Embryonic facial prominence (tissue), 1 donor: Measurements from ENCODE around the gene TMEM11.
A peak's percentile ranks its signal among the peaks of the same experiment; 100 is the strongest.

Source experiments
- DNase-seq: peaks from one replicate; pipeline ENCODE4 v3.0.0-alpha.2; 2016; ENCODE audit errors: extremely low spot score

Gene TMEM11

DNA sequence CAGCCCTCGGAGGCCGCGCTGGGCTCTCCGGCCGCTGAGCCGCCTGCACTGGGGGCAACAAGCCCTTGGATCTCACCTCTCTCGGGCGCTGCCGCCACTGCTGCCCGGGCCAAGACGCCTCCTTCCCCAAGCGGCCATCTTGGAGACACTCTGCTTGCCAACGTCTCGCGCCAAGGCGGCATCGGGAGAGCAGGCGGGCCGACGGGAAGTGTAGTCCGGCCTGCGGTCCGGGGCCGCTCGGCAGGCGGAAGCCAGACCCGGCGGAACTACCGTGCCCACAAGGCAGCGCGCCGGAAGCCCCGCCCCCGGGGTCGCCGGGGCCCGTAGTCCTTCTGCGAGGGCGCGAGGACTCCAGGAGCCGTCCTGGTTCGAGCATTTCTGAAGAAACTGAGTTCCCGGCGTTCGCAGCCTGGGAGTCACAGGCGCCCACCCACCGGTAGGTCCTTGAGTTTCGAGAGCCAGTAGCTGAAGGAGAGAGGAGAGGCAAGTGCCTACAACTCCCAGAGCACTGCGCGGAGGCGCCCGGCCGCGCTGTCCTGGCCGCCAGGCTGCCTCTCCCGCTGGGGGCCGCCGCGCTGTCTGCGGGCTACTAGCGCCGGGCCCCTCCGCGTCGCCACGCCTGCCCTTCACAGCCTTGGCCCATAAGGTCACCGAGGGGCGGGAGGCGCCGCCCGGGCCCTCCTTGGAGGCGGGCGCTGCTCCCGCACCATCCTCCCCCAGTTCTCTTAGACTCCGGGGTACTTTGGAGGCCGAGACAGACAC, at the start of gene TMEM11:
Gene TMEM11, minus strand, starts transcription at position 147 of the 762 bp plus-strand sequence. Its CDS starts 9 bp downstream, at position 138.
- DNase-seq, result peak; percentile 95

GRCh38 chr17:21263376-21263775, 49.4 kb upstream of the TMEM11 start:
- no peak for DNase-seq

DNA sequence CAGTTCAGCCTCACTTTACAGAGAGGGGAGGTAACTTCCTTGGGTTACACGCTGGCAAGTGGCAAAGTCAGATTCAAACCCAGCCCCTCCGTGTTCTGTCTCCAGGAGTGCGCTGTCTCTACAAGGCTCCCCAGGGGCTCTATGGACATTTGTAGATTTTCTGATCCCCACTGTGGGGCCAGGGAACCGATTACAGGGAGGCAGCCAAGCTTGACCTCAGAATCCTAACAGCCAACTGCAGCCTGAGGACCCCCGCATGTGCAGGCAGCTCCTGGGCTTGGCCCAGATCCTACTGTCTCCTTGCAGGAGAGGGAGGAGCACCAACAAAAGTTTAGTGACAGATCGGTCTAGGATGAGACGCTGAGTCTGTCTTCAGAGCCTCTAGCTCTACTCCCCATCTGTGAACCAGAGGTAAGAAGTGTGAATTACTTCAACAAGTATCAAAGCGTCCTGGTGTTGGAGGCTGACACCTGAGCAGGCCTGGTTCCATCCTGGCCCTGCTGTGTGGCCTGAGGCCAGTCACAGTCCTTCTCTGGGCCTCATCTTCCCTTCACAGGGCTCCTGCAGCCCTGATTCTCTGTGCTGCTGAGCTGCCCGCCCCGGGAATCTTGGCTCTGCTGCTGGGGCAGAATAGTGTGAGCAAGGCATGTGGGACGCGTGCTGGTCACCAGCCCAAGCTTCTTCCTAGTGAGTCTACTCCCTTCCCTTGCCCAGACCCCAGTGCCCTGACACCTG, 48.5 kb upstream of the TMEM11 start:
- no peak for DNase-seq

DNA sequence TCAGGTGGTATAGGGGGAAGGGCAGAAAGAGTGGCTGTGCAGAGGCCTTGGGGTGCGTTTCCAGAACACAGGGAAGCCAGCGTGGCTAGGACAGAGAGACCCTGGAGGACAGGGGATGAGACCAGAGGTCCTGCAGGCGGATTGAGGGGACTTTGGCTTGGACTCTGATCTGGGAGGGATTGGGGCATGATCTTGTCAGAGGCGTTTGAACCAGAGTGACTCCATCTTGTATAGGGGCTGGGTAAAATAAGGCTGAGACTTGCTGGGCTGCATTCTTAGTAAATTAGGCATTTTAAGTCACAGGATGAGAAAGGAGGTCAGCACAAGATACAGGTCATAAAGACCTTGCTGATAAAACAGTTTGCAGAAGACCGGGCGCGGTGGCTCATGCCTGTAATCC, 44.6 kb upstream of the TMEM11 start:
- no peak for DNase-seq

GRCh38 chr17:21253646-21254441, 39.9 kb upstream of the TMEM11 start:
- DNase-seq, result no peak

DNA sequence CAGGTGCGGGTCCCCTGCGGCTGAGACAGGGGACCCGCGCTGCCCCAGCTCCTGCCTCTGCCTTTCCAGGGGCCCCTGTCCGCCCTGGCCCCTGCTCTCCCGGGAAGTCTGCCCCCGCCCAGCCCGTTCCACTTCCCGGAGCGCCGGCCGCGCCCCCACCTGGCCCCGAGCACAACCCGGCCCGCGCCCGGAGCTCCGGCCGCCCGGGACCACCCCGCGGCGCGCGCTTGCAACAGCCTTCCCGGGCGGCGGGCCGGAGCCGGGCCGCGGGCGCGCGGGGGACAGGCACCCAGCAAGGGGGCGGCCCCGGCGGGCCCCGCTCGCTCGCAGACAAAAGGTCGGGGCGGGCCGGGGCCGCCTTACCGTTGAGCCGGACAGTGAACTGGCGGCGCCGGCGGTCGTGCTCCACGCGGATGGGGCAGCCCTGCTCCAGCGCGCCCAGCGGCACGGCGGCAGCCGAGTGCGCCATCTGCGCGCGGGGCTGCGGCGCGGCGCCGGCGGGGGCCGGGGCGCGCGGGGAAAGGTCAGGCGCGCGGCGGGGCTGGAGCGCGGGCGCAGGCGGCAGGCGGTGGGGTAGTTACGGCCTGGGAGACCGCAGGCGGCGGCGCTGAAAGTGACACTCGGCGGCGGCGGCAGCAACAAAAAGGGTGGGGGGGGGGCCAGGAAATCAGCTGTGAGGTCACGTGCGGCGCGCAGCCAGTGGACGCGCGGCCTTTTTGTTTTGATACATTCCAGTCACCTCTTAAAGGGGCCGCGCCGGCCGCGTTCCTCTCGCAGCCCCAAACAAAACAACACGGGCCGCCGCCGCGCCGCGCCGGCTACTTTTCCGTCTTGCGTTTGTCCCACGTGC, 39.1 kb upstream of the TMEM11 start, which contains the start of gene NATD1:
Gene NATD1, minus strand, starts transcription at position 615 of the 850 bp plus-strand sequence. Its CDS starts 146 bp downstream, at position 469.
- DNase-seq, result peak; percentile 74

- DNase-seq, result no peak
These were observed 38.4 kb upstream of the TMEM11 start for GRCh38 chr17:21252289-21252795.

DNA sequence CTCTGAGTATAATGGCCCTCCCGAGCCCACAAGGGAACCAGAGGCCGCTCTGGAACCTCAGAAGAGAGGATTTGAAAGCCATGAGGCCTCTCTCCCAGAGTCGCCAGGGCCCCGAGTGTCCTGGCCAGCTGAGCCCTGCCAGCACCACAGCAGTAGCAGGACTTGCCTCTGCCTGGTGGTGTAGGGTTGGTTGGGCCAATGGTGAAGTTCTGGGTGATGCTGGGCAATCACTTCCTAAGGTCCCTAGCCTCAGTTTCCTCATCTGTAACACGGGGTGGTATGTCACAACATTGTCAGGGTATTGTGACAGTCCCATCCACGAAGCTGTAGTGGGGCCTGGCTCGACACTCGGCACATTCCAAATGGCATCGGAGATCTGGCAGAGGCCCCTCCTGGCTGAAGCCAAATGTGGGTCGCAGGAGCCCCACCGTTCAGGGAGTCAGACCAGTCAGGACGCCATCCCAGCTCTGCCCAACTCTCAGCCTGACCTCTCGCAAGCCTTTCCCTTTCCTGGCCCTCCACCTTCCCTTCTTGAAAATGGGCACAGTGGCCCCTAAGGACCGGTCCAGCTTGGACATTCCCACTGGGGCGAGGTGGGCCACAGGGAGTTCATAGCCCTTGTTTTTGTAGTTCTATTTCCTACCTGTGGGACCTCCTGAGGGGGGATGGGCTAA, 37.5 kb upstream of the TMEM11 start:
- no peak for DNase-seq

DNA sequence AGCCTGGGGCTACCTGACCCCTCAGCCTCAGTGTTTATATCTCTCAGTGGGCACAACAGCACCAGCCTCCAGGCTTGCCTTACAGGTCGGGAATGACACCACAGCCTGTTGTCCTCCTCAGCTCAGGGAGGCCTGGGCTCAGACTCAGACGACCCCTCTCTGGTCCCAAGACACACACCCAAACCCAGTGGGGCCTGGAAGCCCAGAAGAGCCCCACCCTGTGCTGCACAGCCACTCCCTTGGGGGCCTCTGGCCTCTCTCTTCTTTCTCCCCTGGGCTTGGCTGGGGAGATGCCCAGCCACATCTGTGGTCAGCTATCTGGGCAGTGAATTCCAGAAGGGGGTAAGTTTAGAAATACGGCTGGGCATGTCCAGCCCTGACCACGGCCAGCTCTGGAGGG, 36.9 kb upstream of the TMEM11 start:
- DNase-seq, result no peak

DNA sequence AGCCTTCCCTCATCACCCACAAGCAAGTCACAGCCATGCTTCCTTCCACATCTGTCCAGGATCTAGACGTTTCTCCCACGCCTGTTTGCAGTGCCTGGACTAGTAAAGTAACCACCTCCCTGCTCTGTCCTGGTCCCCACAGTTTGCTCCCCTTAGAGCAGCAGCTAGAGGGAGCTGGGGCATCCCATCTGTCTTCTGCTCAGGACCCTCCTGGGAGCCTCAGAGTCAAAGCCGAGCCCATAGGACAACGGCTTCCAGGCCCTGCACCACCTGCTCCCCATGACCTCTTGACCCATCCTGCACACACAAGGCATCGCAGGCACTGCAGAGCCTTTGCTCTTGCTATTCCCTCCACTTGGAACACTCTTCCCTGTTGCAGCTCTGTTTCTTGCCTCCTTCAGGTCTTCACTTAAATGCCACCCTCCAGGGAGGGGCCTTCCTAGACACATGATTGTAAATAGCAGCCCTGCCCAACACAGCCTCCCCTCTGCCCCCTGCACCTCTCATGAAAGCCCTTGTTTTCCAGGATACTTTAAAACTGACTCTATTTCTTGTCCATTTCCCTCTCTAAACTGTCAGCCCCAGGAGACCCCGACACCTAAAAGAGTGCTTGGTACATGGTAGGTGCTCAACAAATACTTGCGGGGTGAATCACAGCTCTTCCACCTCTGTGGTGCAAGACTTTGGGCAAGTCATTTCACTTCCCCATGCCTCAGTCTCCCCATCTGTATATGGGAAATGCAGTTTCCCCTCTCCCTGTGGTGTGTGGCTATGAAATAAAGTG, 36.2 kb upstream of the TMEM11 start:
- DNase-seq, result no peak

DNA sequence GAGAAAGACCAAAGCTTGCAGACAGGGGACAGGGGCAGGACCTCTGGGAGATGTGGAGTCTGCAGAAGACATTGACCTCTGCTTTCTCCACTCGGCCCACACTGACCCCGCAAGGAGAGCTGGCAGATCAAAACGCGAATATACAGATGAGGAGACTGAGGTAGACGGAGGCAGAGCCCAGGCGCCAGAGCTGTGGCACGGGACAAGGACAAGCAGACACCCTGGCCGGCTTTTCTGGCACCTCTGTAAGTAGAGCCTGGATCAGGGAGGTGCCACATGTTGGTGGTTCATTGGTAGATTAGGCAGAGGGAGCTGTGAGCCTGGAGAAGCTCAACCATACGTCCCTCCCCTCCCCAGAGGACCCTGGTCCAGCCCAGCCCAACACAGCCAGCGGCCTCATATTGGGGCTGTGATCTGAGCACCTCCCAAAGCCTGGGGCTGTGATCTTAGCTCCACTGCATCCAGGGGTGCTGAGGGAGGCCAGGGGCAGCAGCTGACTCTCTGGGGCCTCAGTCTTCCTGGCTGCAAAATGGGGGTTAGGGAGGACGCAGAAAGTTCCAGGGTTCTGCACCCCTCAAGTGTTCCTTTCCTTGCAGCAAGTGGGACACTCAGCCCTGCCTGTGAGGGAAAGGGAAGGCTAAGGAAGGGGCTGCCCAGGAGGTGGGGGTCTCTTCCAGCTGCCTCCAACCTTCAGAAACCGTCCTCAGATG, 35.3 kb upstream of the TMEM11 start:
- DNase-seq, result no peak

DNA sequence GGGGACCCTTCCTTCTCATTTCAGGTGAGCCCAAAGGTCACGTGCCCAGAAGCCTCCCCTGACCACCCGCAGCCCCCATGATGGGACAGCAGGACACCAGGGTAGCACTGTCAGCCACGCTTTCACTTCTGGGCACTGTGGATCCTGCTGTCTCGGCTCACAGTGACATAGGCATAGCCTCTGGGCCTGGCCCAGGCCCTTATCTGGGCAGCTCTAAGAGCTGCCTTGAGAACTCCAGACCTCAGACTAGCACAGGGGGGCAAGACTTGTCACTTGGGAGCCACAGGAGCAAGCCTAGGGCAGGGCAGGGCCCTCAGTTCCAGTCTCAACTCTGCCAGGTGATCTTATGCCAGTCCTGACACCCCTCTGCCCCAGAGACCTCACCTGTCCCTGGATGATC, 34.5 kb upstream of the TMEM11 start:
- DNase-seq, result no peak

- DNase-seq, result no peak
These were observed 33.7 kb upstream of the TMEM11 start for GRCh38 chr17:21247552-21248258.

GRCh38 chr17:21246698-21247097, 32.7 kb upstream of the TMEM11 start:
- no peak for DNase-seq

GRCh38 chr17:21245639-21246084, 31.7 kb upstream of the TMEM11 start:
- no peak for DNase-seq

DNA sequence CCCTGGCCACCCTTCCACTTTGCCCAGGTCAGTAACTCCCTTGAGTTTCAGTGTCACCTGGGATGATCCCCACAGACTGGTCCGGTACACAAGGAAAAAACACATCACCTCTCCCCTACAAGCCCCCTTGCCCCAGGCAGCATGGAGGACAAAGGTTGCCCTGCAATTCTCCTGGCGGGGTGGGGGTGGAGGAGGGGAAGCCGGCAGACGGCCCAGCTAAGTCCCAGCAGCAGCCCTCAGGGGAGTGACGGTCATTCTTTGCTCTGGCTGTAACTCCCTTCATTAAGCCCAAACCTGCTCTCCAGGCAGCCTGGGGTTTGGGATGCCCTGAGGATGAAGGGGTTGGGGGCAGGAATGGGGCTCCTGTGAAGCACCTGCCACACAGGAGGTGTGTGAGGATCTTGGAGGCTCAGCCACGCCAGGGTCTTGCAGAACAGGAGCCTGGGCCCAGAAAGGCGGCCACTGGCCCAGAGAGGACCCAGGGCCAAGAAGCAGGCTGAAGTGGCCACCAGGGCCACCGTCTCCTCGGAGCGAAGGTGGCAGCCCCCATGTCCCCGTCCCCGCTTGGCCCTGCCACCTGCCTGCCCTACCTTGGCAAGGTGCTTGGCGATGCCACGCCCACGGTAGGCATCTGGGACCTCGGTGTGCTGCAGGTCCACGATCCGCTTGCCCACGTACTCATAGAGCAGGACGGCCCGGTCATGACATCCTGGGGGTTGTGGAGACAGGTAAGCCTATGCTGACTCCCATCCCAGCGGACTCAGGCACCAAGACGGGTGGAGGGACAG, 29.7 kb upstream of the TMEM11 start:
- DNase-seq, result no peak

DNA sequence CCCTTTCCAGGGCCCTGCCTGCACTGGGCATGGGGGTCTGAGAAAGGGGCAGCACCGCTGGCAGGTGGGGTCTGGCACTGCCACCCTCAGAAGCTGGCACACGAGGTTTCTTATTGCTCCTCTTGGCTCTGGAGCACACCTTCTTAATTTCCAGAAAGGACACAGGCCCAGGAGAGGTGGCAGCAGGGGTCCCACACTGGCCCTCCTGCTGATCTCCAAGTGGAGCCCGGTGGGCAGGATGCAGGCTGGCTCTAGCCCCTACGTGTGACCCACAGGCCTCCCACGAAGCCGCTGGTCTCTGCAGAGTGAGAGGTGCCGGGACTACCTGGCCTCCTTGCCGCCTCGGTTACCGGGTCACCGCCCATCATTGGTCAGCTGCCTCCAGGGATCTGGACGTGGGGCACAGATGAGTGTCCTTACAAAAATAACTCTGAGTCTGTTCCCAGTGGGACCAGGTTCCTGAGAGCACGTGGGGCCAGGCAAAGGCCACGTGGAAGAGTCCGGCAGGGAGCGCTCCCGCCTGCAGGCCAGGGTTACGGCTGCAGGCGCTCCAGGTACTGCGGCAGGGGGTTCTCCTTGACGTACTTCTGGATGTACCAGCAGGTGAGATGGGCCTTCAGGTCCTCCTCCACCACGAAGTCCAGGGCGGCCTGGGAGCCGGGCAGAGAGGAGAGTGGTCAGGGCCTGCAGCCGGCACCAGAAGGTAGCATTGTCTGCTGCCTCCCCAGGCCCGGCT, 29.0 kb upstream of the TMEM11 start:
- no peak for DNase-seq
